ENCODE measurements around the gene ARNT2.

Gene ARNT2

GRCh38 chr15:80497221-80497620, 93.0 kb downstream of the ARNT2 start:
- Histone ChIP-seq H2BK120ac (ENCODE audit: low read depth, low read length) (no peak overlapping the region), H3K14ac (ENCODE audit: low read length) (no peak overlapping the region), H2BK15ac (ENCODE audit: low read length) (no peak overlapping the region), H4K8ac (ENCODE audit: low read depth, low read length) (no peak overlapping the region), H3K18ac (ENCODE audit: low read length) (no peak overlapping the region), H3K4ac (ENCODE audit: low read length) (no peak overlapping the region), H4K91ac (ENCODE audit: low read depth, low read length, poor library complexity) (no peak overlapping the region), H3K27ac (replicated peaks; ENCODE audit: low read length) (no peak overlapping the region), H3K4me3 (ENCODE audit: low read length in 2 of 2) (no peak overlapping the region), H3K27me3 (ENCODE audit: control insufficient read depth in 3 of 3, insufficient read depth in 3 of 3, low read depth in 1 of 3, low read length in 3 of 3) (no peaks in the 10 kb centered on the region), H3K36me3 (replicated peaks in 1 of 2; ENCODE audit: control insufficient read depth in 2 of 2, insufficient read depth in 2 of 2, low read length in 2 of 2) (peaks cover 2 to 43% of the 10 kb centered on the region in 2 donors), H3K79me1 (ENCODE audit: low read depth, low read length) (no peaks in the 10 kb centered on the region), H3K4me1 (ENCODE audit: control insufficient read depth in 2 of 2, insufficient read depth in 1 of 2, low read depth in 1 of 2, low read length in 2 of 2) (peaks cover 9 to 13% of the 10 kb centered on the region in 2 donors), H2BK5ac (ENCODE audit: low read length) (no peak overlapping the region), H3K23ac (ENCODE audit: low read depth, low read length, poor library complexity) (no peak overlapping the region), H2BK12ac (ENCODE audit: low read length) (no peak overlapping the region), H3K9ac (ENCODE audit: low read depth, low read length, poor library complexity) (no peak overlapping the region), H2AFZ (ENCODE audit: low read length) (no peak overlapping the region), H3K4me2 (ENCODE audit: insufficient read depth, low read length, poor library complexity, severe bottlenecking) (no peak overlapping the region), H3K9me3 (replicated peaks in 1 of 2; ENCODE audit: control insufficient read depth in 2 of 2, insufficient read depth in 1 of 2, low read depth in 1 of 2, low read length in 2 of 2) (no peaks in the 10 kb centered on the region), H2AK5ac (ENCODE audit: low read depth, low read length) (no peak overlapping the region)
- DNase-seq (ENCODE audit: low spot score), result no peak
- WGBS, 2 donors (ENCODE audit: extremely low coverage in 2 of 2, insufficient read length in 2 of 2, insufficient replicate concordance in 1 of 2), result no CpG with 5 or more reads among the region's 1 CpG

DNA sequence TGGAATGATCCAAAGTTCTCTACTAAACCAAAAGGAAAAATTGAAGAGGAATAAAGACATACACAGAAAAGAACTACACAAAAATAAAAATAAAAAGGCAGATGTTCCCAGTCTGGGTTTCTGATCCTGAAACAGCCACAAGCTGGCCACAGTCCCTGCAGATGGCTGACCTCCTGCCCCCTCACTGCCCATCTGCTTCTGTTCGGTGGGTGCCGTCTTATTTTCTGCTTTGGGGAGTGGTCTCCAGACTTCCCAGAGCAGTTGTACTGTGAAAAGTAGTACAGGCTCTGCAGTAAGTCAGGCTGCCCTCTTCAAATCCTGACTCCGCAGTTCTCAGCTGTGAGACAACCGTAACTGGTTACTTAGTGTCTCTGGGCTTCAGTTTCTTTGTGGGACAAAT, 94.5 kb downstream of the ARNT2 start:
- H3K4me2 ChIP-seq (ENCODE audit: insufficient read depth, low read length, poor library complexity, severe bottlenecking), result no peak overlapping the region
- no peak overlapping the region for H3K4ac ChIP-seq (ENCODE audit: low read length)
- DNase-seq (ENCODE audit: low spot score), result no peak
- H2BK12ac ChIP-seq (ENCODE audit: low read length), result no peak overlapping the region
- H3K4me1 ChIP-seq (ENCODE audit: control insufficient read depth in 2 of 2, insufficient read depth in 1 of 2, low read depth in 1 of 2, low read length in 2 of 2), result peaks cover 9 to 11% of the 10 kb centered on the region in 2 donors
- H3K23ac ChIP-seq (ENCODE audit: low read depth, low read length, poor library complexity), result no peak overlapping the region
- H3K27me3 ChIP-seq (ENCODE audit: control insufficient read depth in 3 of 3, insufficient read depth in 3 of 3, low read depth in 1 of 3, low read length in 3 of 3), result no peaks in the 10 kb centered on the region
- peaks cover 0 to under 1% of the 10 kb centered on the region in 2 donors for H3K9me3 ChIP-seq (replicated peaks in 1 of 2; ENCODE audit: control insufficient read depth in 2 of 2, insufficient read depth in 1 of 2, low read depth in 1 of 2, low read length in 2 of 2)
- H2BK15ac ChIP-seq (ENCODE audit: low read length), result no peak overlapping the region
- H4K8ac ChIP-seq (ENCODE audit: low read depth, low read length), result no peak overlapping the region
- H3K9ac ChIP-seq (ENCODE audit: low read depth, low read length, poor library complexity), result no peak overlapping the region
- no peak overlapping the region for H3K18ac ChIP-seq (ENCODE audit: low read length)
- no peak overlapping the region for H2BK120ac ChIP-seq (ENCODE audit: low read depth, low read length)
- no CpG with 5 or more reads among the region's 4 CpGs for WGBS, 2 donors (ENCODE audit: extremely low coverage in 2 of 2, insufficient read length in 2 of 2, insufficient replicate concordance in 1 of 2)
- no peak overlapping the region for H3K14ac ChIP-seq (ENCODE audit: low read length)
- H4K91ac ChIP-seq (ENCODE audit: low read depth, low read length, poor library complexity), result no peak overlapping the region
- H2BK5ac ChIP-seq (ENCODE audit: low read length), result no peak overlapping the region
- no peak overlapping the region for H3K4me3 ChIP-seq (ENCODE audit: low read length in 2 of 2)
- H3K79me1 ChIP-seq (ENCODE audit: low read depth, low read length), result no peaks in the 10 kb centered on the region
- H2AK5ac ChIP-seq (ENCODE audit: low read depth, low read length), result no peak overlapping the region
- peaks cover 2 to 51% of the 10 kb centered on the region in 2 donors for H3K36me3 ChIP-seq (replicated peaks in 1 of 2; ENCODE audit: control insufficient read depth in 2 of 2, insufficient read depth in 2 of 2, low read length in 2 of 2)
- no peak overlapping the region for H3K27ac ChIP-seq (replicated peaks; ENCODE audit: low read length)
- no peak overlapping the region for H2AFZ ChIP-seq (ENCODE audit: low read length)

DNA sequence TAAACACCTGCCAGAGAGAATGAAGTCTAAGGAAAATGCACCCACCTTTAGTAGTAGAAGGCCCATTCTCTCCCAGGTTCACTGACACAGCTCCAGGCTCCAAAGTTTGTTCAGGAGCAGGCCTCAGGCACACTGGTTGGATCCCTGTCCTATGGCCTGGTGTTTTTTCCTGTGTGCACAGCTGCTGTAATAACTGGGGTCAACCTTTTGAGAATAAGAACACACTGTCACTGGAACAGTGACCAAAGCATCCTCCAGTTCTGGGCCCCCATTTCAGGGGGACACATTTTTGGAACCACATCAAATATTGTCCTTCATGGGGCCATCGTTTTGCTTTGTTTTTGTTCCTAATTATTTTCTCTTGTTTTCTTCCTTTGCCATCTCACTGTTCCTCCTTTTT, 95.8 kb downstream of the ARNT2 start:
- Histone ChIP-seq H3K9ac (ENCODE audit: low read depth, low read length, poor library complexity) (no peak overlapping the region), H3K4me3 (ENCODE audit: low read length in 2 of 2) (no peak overlapping the region), H2BK12ac (ENCODE audit: low read length) (no peak overlapping the region), H3K18ac (ENCODE audit: low read length) (no peak overlapping the region), H2BK15ac (ENCODE audit: low read length) (no peak overlapping the region), H3K79me1 (ENCODE audit: low read depth, low read length) (no peaks in the 10 kb centered on the region), H2AFZ (ENCODE audit: low read length) (no peak overlapping the region), H2BK5ac (ENCODE audit: low read length) (no peak overlapping the region), H3K36me3 (replicated peaks in 1 of 2; ENCODE audit: control insufficient read depth in 2 of 2, insufficient read depth in 2 of 2, low read length in 2 of 2) (peaks cover 3 to 54% of the 10 kb centered on the region in 2 donors), H2AK5ac (ENCODE audit: low read depth, low read length) (no peak overlapping the region), H3K9me3 (replicated peaks in 1 of 2; ENCODE audit: control insufficient read depth in 2 of 2, insufficient read depth in 1 of 2, low read depth in 1 of 2, low read length in 2 of 2) (peaks cover 2 to 5% of the 10 kb centered on the region in 2 donors), H4K8ac (ENCODE audit: low read depth, low read length) (no peak overlapping the region), H4K91ac (ENCODE audit: low read depth, low read length, poor library complexity) (no peak overlapping the region), H3K14ac (ENCODE audit: low read length) (no peak overlapping the region), H3K23ac (ENCODE audit: low read depth, low read length, poor library complexity) (no peak overlapping the region), H2BK120ac (ENCODE audit: low read depth, low read length) (no peak overlapping the region), H3K27me3 (ENCODE audit: control insufficient read depth in 3 of 3, insufficient read depth in 3 of 3, low read depth in 1 of 3, low read length in 3 of 3) (no peaks in the 10 kb centered on the region), H3K4me2 (ENCODE audit: insufficient read depth, low read length, poor library complexity, severe bottlenecking) (no peak overlapping the region), H3K4ac (ENCODE audit: low read length) (no peak overlapping the region), H3K27ac (replicated peaks; ENCODE audit: low read length) (no peak overlapping the region), H3K4me1 (ENCODE audit: control insufficient read depth in 2 of 2, insufficient read depth in 1 of 2, low read depth in 1 of 2, low read length in 2 of 2) (peaks cover 6 to 7% of the 10 kb centered on the region in 2 donors)
- no CpG with 5 or more reads among the region's 1 CpG for WGBS, 2 donors (ENCODE audit: extremely low coverage in 2 of 2, insufficient read length in 2 of 2, insufficient replicate concordance in 1 of 2)
- no peak for DNase-seq (ENCODE audit: low spot score)

DNA sequence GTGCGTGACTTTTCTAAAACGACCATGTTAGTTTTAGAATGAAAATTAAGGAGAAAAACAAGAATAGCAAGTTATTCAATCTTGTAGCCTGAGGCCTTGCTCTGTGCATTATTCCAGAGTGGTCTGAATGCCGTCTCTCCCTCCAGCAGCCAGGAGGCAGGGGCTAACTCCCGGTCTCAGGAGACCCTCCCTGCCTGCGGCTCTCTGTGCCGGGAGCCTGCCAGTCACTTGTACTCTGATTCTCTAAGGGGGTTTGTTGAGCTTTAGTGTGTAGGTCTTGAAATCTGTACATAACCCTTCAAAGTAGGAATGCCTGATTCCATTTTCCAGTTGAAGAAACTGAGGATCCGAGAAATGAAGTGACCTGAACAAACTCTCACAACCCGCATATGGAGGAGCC, 97.3 kb downstream of the ARNT2 start:
- Histone ChIP-seq H3K79me1 (ENCODE audit: low read depth, low read length) (no peaks in the 10 kb centered on the region), H3K4me3 (ENCODE audit: low read length in 2 of 2) (no peak overlapping the region), H3K18ac (ENCODE audit: low read length) (no peak overlapping the region), H3K4ac (ENCODE audit: low read length) (no peak overlapping the region), H4K8ac (ENCODE audit: low read depth, low read length) (no peak overlapping the region), H3K4me1 (ENCODE audit: control insufficient read depth in 2 of 2, insufficient read depth in 1 of 2, low read depth in 1 of 2, low read length in 2 of 2) (peaks cover 5 to 7% of the 10 kb centered on the region in 2 donors), H2BK5ac (ENCODE audit: low read length) (no peak overlapping the region), H2BK15ac (ENCODE audit: low read length) (no peak overlapping the region), H2BK120ac (ENCODE audit: low read depth, low read length) (no peak overlapping the region), H4K91ac (ENCODE audit: low read depth, low read length, poor library complexity) (no peak overlapping the region), H2AFZ (ENCODE audit: low read length) (no peak overlapping the region), H3K36me3 (replicated peaks in 1 of 2; ENCODE audit: control insufficient read depth in 2 of 2, insufficient read depth in 2 of 2, low read length in 2 of 2) (peaks cover 5 to 65% of the 10 kb centered on the region in 2 donors), H2AK5ac (ENCODE audit: low read depth, low read length) (no peak overlapping the region), H2BK12ac (ENCODE audit: low read length) (no peak overlapping the region), H3K23ac (ENCODE audit: low read depth, low read length, poor library complexity) (no peak overlapping the region), H3K27ac (replicated peaks; ENCODE audit: low read length) (no peak overlapping the region), H3K14ac (ENCODE audit: low read length) (no peak overlapping the region), H3K9me3 (replicated peaks in 1 of 2; ENCODE audit: control insufficient read depth in 2 of 2, insufficient read depth in 1 of 2, low read depth in 1 of 2, low read length in 2 of 2) (peaks cover 2 to 7% of the 10 kb centered on the region in 2 donors), H3K27me3 (ENCODE audit: control insufficient read depth in 3 of 3, insufficient read depth in 3 of 3, low read depth in 1 of 3, low read length in 3 of 3) (no peaks in the 10 kb centered on the region), H3K9ac (ENCODE audit: low read depth, low read length, poor library complexity) (no peak overlapping the region), H3K4me2 (ENCODE audit: insufficient read depth, low read length, poor library complexity, severe bottlenecking) (no peak overlapping the region)
- no peak for DNase-seq (ENCODE audit: low spot score)
- WGBS, 2 donors (ENCODE audit: extremely low coverage in 2 of 2, insufficient read length in 2 of 2, insufficient replicate concordance in 1 of 2), result no CpG with 5 or more reads among the region's 8 CpGs

All from neuronal stem cell (in vitro differentiated cells).